Fibroblast of skin of right quadriceps (primary cell): ENCODE results near the gene KIAA0513.

Source experiments
- DNase-seq: peaks from one replicate; pipeline ENCODE4 v3.0.0-alpha.2; 2013

Gene KIAA0513

GRCh38 chr16:85074225-85074914, 46.8 kb downstream of the KIAA0513 start:
- DNase-seq = no peak

- no peak for DNase-seq
Measured at GRCh38 chr16:85075236-85075924, 47.8 kb downstream of the KIAA0513 start.

- no peak for DNase-seq
Measured at GRCh38 chr16:85077039-85077438, 49.4 kb downstream of the KIAA0513 start.

GRCh38 chr16:85077576-85078125, 50.1 kb downstream of the KIAA0513 start:
- DNase-seq = no peak

- no peak for DNase-seq
Measured at GRCh38 chr16:85078226-85078625, 50.6 kb downstream of the KIAA0513 start.

GRCh38 chr16:85078952-85079351, 51.4 kb downstream of the KIAA0513 start:
- no peak for DNase-seq

GRCh38 chr16:85079785-85080570, 52.4 kb downstream of the KIAA0513 start:
- DNase-seq = no peak

- DNase-seq = no peak
Measured at GRCh38 chr16:85081038-85081437, 53.4 kb downstream of the KIAA0513 start.

GRCh38 chr16:85081765-85082164, 54.2 kb downstream of the KIAA0513 start:
- DNase-seq = no peak

- DNase-seq = no peak
Measured at GRCh38 chr16:85082173-85083050, 54.8 kb downstream of the KIAA0513 start.

GRCh38 chr16:85083051-85083639, 55.5 kb downstream of the KIAA0513 start:
- DNase-seq = no peak

- DNase-seq = no peak
Measured at GRCh38 chr16:85084841-85085510, 57.4 kb downstream of the KIAA0513 start.

- no peak for DNase-seq
Measured at GRCh38 chr16:85085721-85086120, 58.1 kb downstream of the KIAA0513 start.

- DNase-seq = peak; percentile 52
Measured at GRCh38 chr16:85086347-85087291, 59.0 kb downstream of the KIAA0513 start.

GRCh38 chr16:85087899-85088569, 60.4 kb downstream of the KIAA0513 start:
- no peak for DNase-seq

- DNase-seq = no peak
Measured at GRCh38 chr16:85088570-85089199, 61.1 kb downstream of the KIAA0513 start.

- DNase-seq = peak; percentile 27
Measured at GRCh38 chr16:85089525-85089924, 61.9 kb downstream of the KIAA0513 start.

GRCh38 chr16:85090181-85090580, 62.6 kb downstream of the KIAA0513 start:
- peak; percentile 25 for DNase-seq

- peak; percentile 32 for DNase-seq
Measured at GRCh38 chr16:85090873-85091521, 63.4 kb downstream of the KIAA0513 start.
